Adrenal gland (tissue), 5 donors: ENCODE data around the gene ANAPC16.

ENCODE experiments used
- CTCF ChIP-seq, 6 experiments: fragments of 450-650 bp in 4 of 6; fragments of 200-600 bp in 2 of 6; sonication (generic) in 1 of 6; IDR thresholded peaks; 1 replicate in 5 of 6; 2 replicates in 1 of 6; pipeline versions ENCODE4 v1.5.1 to v1.8.0; 2016 to 2021; ENCODE audit warnings: antibody characterized with exemption in 6 of 6, mild to moderate bottlenecking in 2 of 6, moderate library complexity in 1 of 6
- POLR2A ChIP-seq, 2 donors: fragments of 450-650 bp; IDR thresholded peaks; one replicate each; pipeline ENCODE4 v1.6.1; 2017; ENCODE audit warnings: antibody characterized with exemption in 2 of 2, mild to moderate bottlenecking in 2 of 2, moderate library complexity in 1 of 2
- donor health status: DM: no; HTN: no; CAD: no.

DNA sequence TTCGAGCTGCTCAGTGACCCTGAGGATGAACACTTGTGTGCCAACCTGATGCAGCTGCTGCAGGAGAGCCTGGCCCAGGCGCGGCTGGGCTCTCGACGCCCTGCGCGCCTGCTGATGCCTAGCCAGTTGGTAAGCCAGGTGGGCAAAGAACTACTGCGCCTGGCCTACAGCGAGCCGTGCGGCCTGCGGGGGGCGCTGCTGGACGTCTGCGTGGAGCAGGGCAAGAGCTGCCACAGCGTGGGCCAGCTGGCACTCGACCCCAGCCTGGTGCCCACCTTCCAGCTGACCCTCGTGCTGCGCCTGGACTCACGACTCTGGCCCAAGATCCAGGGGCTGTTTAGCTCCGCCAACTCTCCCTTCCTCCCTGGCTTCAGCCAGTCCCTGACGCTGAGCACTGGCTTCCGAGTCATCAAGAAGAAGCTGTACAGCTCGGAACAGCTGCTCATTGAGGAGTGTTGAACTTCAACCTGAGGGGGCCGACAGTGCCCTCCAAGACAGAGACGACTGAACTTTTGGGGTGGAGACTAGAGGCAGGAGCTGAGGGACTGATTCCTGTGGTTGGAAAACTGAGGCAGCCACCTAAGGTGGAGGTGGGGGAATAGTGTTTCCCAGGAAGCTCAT is 59.0 kb downstream of the ANAPC16 start:
- TF ChIP-seq CTCF (IDR thresholded peaks at IDR 0.05) (peak; percentile 31 to 83 (median 70)), POLR2A (IDR thresholded peaks at IDR 0.05) (peak in 1 of 2 donors; percentile 54)
